ENCODE data around the gene SLC34A3. TPM values are rescaled to one million over a fixed set of nuclear protein-coding genes. Genes with fewer than 3 reads are reported as not detected.

The SLC34A3 gene
- total RNA-seq, 1 donor from 2014 or later: 0.25 TPM

- no peak overlapping the region for H3K4me3 ChIP-seq (ENCODE audit: low read depth, low read length)
- TF ChIP-seq CTCF (IDR thresholded peaks at IDR 0.05; ENCODE audit: insufficient read depth, low read length, poor library complexity, severe bottlenecking): no peak
- no peak for DNase-seq (ENCODE audit: low read depth)
These were observed 27.7 kb upstream of the SLC34A3 start for GRCh38 chr9:137202966-137203365.

GRCh38 chr9:137204731-137205125 is 26.0 kb upstream of the SLC34A3 start:
- no peak for DNase-seq (ENCODE audit: low read depth)
- peak overlapping the region; percentile 98 for H3K4me3 ChIP-seq (ENCODE audit: low read depth, low read length)
- no peaks in the 10 kb centered on the region for H3K36me3 ChIP-seq (ENCODE audit: control insufficient read depth, insufficient read depth, low read length)
- TF ChIP-seq CTCF (IDR thresholded peaks at IDR 0.05; ENCODE audit: insufficient read depth, low read length, poor library complexity, severe bottlenecking): no peak
- H3K27me3 ChIP-seq (ENCODE audit: control insufficient read depth, insufficient read depth, low read length): no peaks in the 10 kb centered on the region

More at GRCh38 chr9:137202966-137203365, 27.7 kb upstream of the SLC34A3 start:
- Histone ChIP-seq H3K36me3 (ENCODE audit: control insufficient read depth, insufficient read depth, low read length) (no peaks in the 10 kb centered on the region), H3K27me3 (ENCODE audit: control insufficient read depth, insufficient read depth, low read length) (no peaks in the 10 kb centered on the region)

GRCh38 chr9:137205126-137206069 is 25.3 kb upstream of the SLC34A3 start, which contains the start of the genes NDOR1 and TMEM203:
TSS of gene NDOR1 (plus strand) at chr9:137205700. CDS start at chr9:137205778, 78 bp downstream.
TSS of gene TMEM203 (minus strand) at chr9:137205648. CDS start at chr9:137205414, 234 bp downstream.
- no peak for TF ChIP-seq CTCF (IDR thresholded peaks at IDR 0.05; ENCODE audit: insufficient read depth, low read length, poor library complexity, severe bottlenecking)

GRCh38 chr9:137206602-137207001 is 24.1 kb upstream of the SLC34A3 start:
- Histone ChIP-seq H3K27me3 (ENCODE audit: control insufficient read depth, insufficient read depth, low read length) (no peaks in the 10 kb centered on the region), H3K36me3 (ENCODE audit: control insufficient read depth, insufficient read depth, low read length) (no peaks in the 10 kb centered on the region), H3K4me3 (ENCODE audit: low read depth, low read length) (no peak overlapping the region)
- DNase-seq (ENCODE audit: low read depth): no peak
- no peak for TF ChIP-seq CTCF (IDR thresholded peaks at IDR 0.05; ENCODE audit: insufficient read depth, low read length, poor library complexity, severe bottlenecking)

More at GRCh38 chr9:137205126-137206069, 25.3 kb upstream of the SLC34A3 start, which contains the start of the genes NDOR1 and TMEM203:
- H3K4me3 ChIP-seq (ENCODE audit: low read depth, low read length): peak within 1 kb of the TSS; percentile 98
- no peak for DNase-seq (ENCODE audit: low read depth)
- H3K27me3 ChIP-seq (ENCODE audit: control insufficient read depth, insufficient read depth, low read length): no peaks in the 10 kb centered on the region
- no peaks in the 10 kb centered on the region for H3K36me3 ChIP-seq (ENCODE audit: control insufficient read depth, insufficient read depth, low read length)

GRCh38 chr9:137211532-137211931 is 19.2 kb upstream of the SLC34A3 start:
- TF ChIP-seq CTCF (IDR thresholded peaks at IDR 0.05; ENCODE audit: insufficient read depth, low read length, poor library complexity, severe bottlenecking): no peak
- H3K36me3 ChIP-seq (ENCODE audit: control insufficient read depth, insufficient read depth, low read length): no peaks in the 10 kb centered on the region
- no peak overlapping the region for H3K4me3 ChIP-seq (ENCODE audit: low read depth, low read length)
- no peak for DNase-seq (ENCODE audit: low read depth)
- H3K27me3 ChIP-seq (ENCODE audit: control insufficient read depth, insufficient read depth, low read length): no peaks in the 10 kb centered on the region
